Stomach (tissue), 9 donors: ENCODE measurements around the gene FBXL19. TPM values are rescaled to one million over a fixed set of nuclear protein-coding genes. Genes with fewer than 3 reads are reported as not detected.

Experiments
- DNase-seq, 2 donors: peaks; one replicate each; pipeline versions ENCODE4 v3.0.0 to v3.0.0-alpha.2; 2013 to 2019
- H3K27ac ChIP-seq, 5 donors: fragments of 200-600 bp in 4 of 5; sonication (generic) in 4 of 5; one replicate each; pipeline ENCODE4 v1.5.1; 2013 to 2019; ENCODE audit warnings: mild to moderate bottlenecking in 1 of 5, moderate library complexity in 1 of 5
- H3K27me3 ChIP-seq, 3 donors: fragments of 200-600 bp; sonication (generic); one replicate each; pipeline ENCODE4 v1.5.1; 2017 to 2019; ENCODE audit warnings: mixed run types in 1 of 3
- H3K36me3 ChIP-seq, 4 donors: fragments of 200-600 bp; sonication (generic); 1 replicate in 3 of 4; 2 replicates in 1 of 4; pipeline ENCODE4 v1.5.1; 2016 to 2019
- H3K4me1 ChIP-seq, 4 donors: fragments of 200-600 bp; sonication (generic); one replicate each; pipeline ENCODE4 v1.5.1; 2016 to 2019
- H3K4me3 ChIP-seq, 4 donors: fragments of 200-600 bp; sonication (generic) in 3 of 4; one replicate each; pipeline ENCODE4 v1.5.1; 2016 to 2019; ENCODE audit warnings: mild to moderate bottlenecking in 1 of 4
- H3K9me3 ChIP-seq, 4 donors: fragments of 200-600 bp; sonication (generic); one replicate each; pipeline ENCODE4 v1.5.1; 2016 to 2019
- CTCF ChIP-seq, 7 experiments: fragments of 450-650 bp in 4 of 7; fragments of 200-600 bp in 3 of 7; sonication (generic) in 3 of 7; IDR thresholded peaks; one replicate each; pipeline ENCODE4 v1.5.1; 2016 to 2019; ENCODE audit warnings: antibody characterized with exemption in 7 of 7, control low read depth in 2 of 7, mild to moderate bottlenecking in 1 of 7
- EP300 ChIP-seq: sonication (generic); formaldehyde crosslinking; IDR thresholded peaks from one replicate; pipeline ENCODE4 v1.6.1; 2017; ENCODE audit warnings: antibody characterized with exemption
- POLR2A ChIP-seq, 4 donors: fragments of 450-650 bp; IDR thresholded peaks; one replicate each; pipeline ENCODE4 v1.6.1; 2016; ENCODE audit warnings: antibody characterized with exemption in 4 of 4, control low read depth in 2 of 4, mild to moderate bottlenecking in 1 of 4, moderate library complexity in 1 of 4
- POLR2AphosphoS5 ChIP-seq, 3 donors: sonication (generic); formaldehyde crosslinking; IDR thresholded peaks; one replicate each; pipeline ENCODE4 v1.6.1; 2016; ENCODE audit warnings: antibody characterized with exemption in 3 of 3
- WGBS, 5 donors: extraction: QIAGEN DNeasy Blood & Tissue Kit in 3 of 5; methylation state at CpG; one replicate each; pipeline versions ENCODE4 v1.1.5 to v1.1.7; 2013 to 2018; 5-methylcytosine and 5-hydroxymethylcytosine counted together
- intact Hi-C: fragments of 100-400 bp; cut with DNase I; formaldehyde crosslinking; loops from one replicate; pipeline ENCODE4 v1.15.1; 2023; ENCODE audit warnings: low total_unique reads
- polyA plus RNA-seq, 3 donors: library from polyadenylated mRNA; stranded (reverse); fragments of 200-250 nt; gene quantifications; one replicate each; pipeline ENCODE4 v1.2.3, GENCODE V29; 2013
- total RNA-seq, 5 donors: library from RNA; depleted of rRNA; stranded (reverse); fragments of >200 nt; gene quantifications; one replicate each; pipeline versions ENCODE4 v1.1.0 to v1.2.3, GENCODE V29; 2014 to 2016
- donor health status: healthy with polysubstance abuse.
- donor health status: Bipolar disorder and iron deficiency.
- donor health status: healthy.

FBXL19 gene
- total and polyA plus RNA-seq, 8 donors, result 5.8 to 252 (median 9.5) TPM

GRCh38 chr16:30947541-30947858 is 24.1 kb downstream of the FBXL19 start:
- H3K4me1 ChIP-seq, result peaks cover 25 to 50% (median 43%) of the 10 kb centered on the region in 4 donors
- H3K9me3 ChIP-seq, result no peaks in the 10 kb centered on the region
- H3K4me3 ChIP-seq, result peak overlapping the region in 1 of 4 donors; percentile 88
- TF ChIP-seq EP300 (no peak), POLR2A (IDR thresholded peaks at IDR 0.05) (no peak), CTCF (IDR thresholded peaks at IDR 0.05) (no peak), POLR2AphosphoS5 (IDR thresholded peaks at IDR 0.05) (no peak)
- 38 to 76% (median 71%) methylated on average over 1 to 3 of the region's 3 CpGs for WGBS, 5 donors
- peaks cover 0 to 47% (median 45%) of the 10 kb centered on the region in 4 donors for H3K36me3 ChIP-seq
- no peaks in the 10 kb centered on the region for H3K27me3 ChIP-seq
- intact Hi-C loops, result no loop called here
- peak overlapping the region; percentile 16 to 96 (median 92) for H3K27ac ChIP-seq
- no peak for DNase-seq

- WGBS, 5 donors, result 28 to 55% (median 35%) methylated on average over 26 to 44 of the region's 44 CpGs
- DNase-seq, result peak; percentile 80 to 98
- H3K27ac ChIP-seq, result peak overlapping the region; percentile 89 to 96 (median 92)
- intact Hi-C loops, result no loop called here
- H3K4me3 ChIP-seq, result peak overlapping the region; percentile 69 to 88 (median 83)
- no peaks in the 10 kb centered on the region for H3K9me3 ChIP-seq
- TF ChIP-seq POLR2A (IDR thresholded peaks at IDR 0.05), result no peak
- TF ChIP-seq POLR2AphosphoS5 (IDR thresholded peaks at IDR 0.05), result no peak
- TF ChIP-seq CTCF (IDR thresholded peaks at IDR 0.05), result no peak
- TF ChIP-seq EP300, result no peak
- H3K36me3 ChIP-seq, result peaks cover 0 to 41% (median 39%) of the 10 kb centered on the region in 4 donors
- peaks cover 28 to 50% (median 47%) of the 10 kb centered on the region in 4 donors for H3K4me1 ChIP-seq
- H3K27me3 ChIP-seq, result no peaks in the 10 kb centered on the region
These were observed 24.7 kb downstream of the FBXL19 start for GRCh38 chr16:30947859-30948666.

- TF ChIP-seq POLR2AphosphoS5 (IDR thresholded peaks at IDR 0.05), result peak; percentile 10 to 56 (median 42)
- no peak for TF ChIP-seq EP300
- H3K4me3 ChIP-seq, result peak within 1 kb of the TSS; percentile 69 to 88 (median 83)
- no peaks in the 10 kb centered on the region for H3K9me3 ChIP-seq
- intact Hi-C loops, result no loop called here
- 0 to 1% (median 1%) methylated on average over 18 to 70 of the region's 70 CpGs for WGBS, 5 donors
- peaks cover 28 to 59% (median 56%) of the 10 kb centered on the region in 4 donors for H3K4me1 ChIP-seq
- H3K36me3 ChIP-seq, result peaks cover 0 to 35% (median 31%) of the 10 kb centered on the region in 4 donors
- peak; percentile 77 to 90 for DNase-seq
- H3K27me3 ChIP-seq, result no peaks in the 10 kb centered on the region
- H3K27ac ChIP-seq, result peak within 1 kb of the TSS; percentile 89 to 96 (median 92)
These were observed 25.6 kb downstream of the FBXL19 start, which contains the start of gene ORAI3 for GRCh38 chr16:30948667-30949649. Gene ORAI3, plus strand, starts transcription at chr16:30949068. Its CDS starts 222 bp downstream, at chr16:30949290.

GRCh38 chr16:30949650-30950515 is 26.5 kb downstream of the FBXL19 start:
- Histone ChIP-seq H3K4me3 (peak overlapping the region; percentile 69 to 88 (median 83)), H3K36me3 (peaks cover 0 to 26% (median 22%) of the 10 kb centered on the region in 4 donors), H3K4me1 (peaks cover 28 to 64% (median 59%) of the 10 kb centered on the region in 4 donors), H3K27ac (peak overlapping the region; percentile 89 to 96 (median 92)), H3K9me3 (no peaks in the 10 kb centered on the region), H3K27me3 (no peaks in the 10 kb centered on the region)
- 3 to 10% (median 4%) methylated on average over 21 of the region's 21 CpGs for WGBS, 5 donors
- TF ChIP-seq POLR2AphosphoS5 (IDR thresholded peaks at IDR 0.05) (peak in 2 of 3 donors; percentile 67 to 76), POLR2A (IDR thresholded peaks at IDR 0.05) (no peak)
- intact Hi-C loops, result no loop called here
- peak; percentile 67 to 88 for DNase-seq
